Mesenchymal stem cell (in vitro differentiated cells and primary cell): Measurements from ENCODE around the gene LGALSL.

Experiments used
- DNase-seq: peaks from one replicate; pipeline ENCODE4 v3.0.0-alpha.2; 2013
- H2AFZ ChIP-seq: one replicate; pipeline ENCODE4 v1.6.1; 2013; ENCODE audit warnings: low read depth, mild to moderate bottlenecking, control low read depth, inconsistent platforms, low read length, moderate library complexity
- H2AK5ac ChIP-seq: 2 replicates; pipeline ENCODE4 v1.6.1; 2013; ENCODE audit warnings: low read length, moderate library complexity, mild to moderate bottlenecking, inconsistent platforms; ENCODE audit not compliant: severe bottlenecking
- H2BK120ac ChIP-seq: one replicate; pipeline ENCODE4 v1.6.1; 2013; ENCODE audit warnings: low read depth, mild to moderate bottlenecking, inconsistent platforms, low read length, moderate library complexity
- H2BK12ac ChIP-seq, 2 experiments: one replicate each; pipeline ENCODE4 v1.6.1; 2013; ENCODE audit warnings: inconsistent platforms in 2 of 2, low read length in 2 of 2, mild to moderate bottlenecking in 2 of 2, moderate library complexity in 2 of 2, control low read depth in 1 of 2
- H2BK15ac ChIP-seq: one replicate; pipeline ENCODE4 v1.6.1; 2013; ENCODE audit warnings: mild to moderate bottlenecking, low read depth, inconsistent platforms; ENCODE audit not compliant: poor library complexity, severe bottlenecking
- H2BK5ac ChIP-seq: 2 replicates; pipeline ENCODE4 v1.6.1; 2013; ENCODE audit warnings: low read depth, mild to moderate bottlenecking, low read length, control low read depth, inconsistent platforms; ENCODE audit not compliant: poor library complexity, severe bottlenecking
- H3K14ac ChIP-seq, 2 experiments: one replicate each; pipeline ENCODE4 v1.6.1; 2013; ENCODE audit warnings: inconsistent platforms in 2 of 2, low read length in 2 of 2, control low read depth in 1 of 2, mild to moderate bottlenecking in 1 of 2, moderate library complexity in 1 of 2
- H3K18ac ChIP-seq, 2 experiments: one replicate each; pipeline ENCODE4 v1.6.1; 2013; ENCODE audit warnings: inconsistent platforms in 2 of 2, low read length in 2 of 2, control low read depth in 1 of 2, low read depth in 1 of 2, mild to moderate bottlenecking in 1 of 2
- H3K23ac ChIP-seq, 2 experiments: one replicate each; pipeline ENCODE4 v1.6.1; 2013; ENCODE audit warnings: inconsistent platforms in 2 of 2, low read length in 2 of 2, mild to moderate bottlenecking in 2 of 2, moderate library complexity in 2 of 2, control low read depth in 1 of 2
- H3K27ac ChIP-seq: 2 replicates; pipeline ENCODE4 v1.5.1; 2013; ENCODE audit warnings: mild to moderate bottlenecking, moderate library complexity, low read length, control low read depth, inconsistent platforms; ENCODE audit not compliant: poor library complexity, severe bottlenecking
- H3K27me3 ChIP-seq, 2 experiments: 2 replicates each; pipeline versions ENCODE4 v1.6.1 to v1.7.0; 2013; ENCODE audit warnings: low read length in 2 of 2, mild to moderate bottlenecking in 2 of 2, moderate library complexity in 2 of 2, control low read depth in 1 of 2, inconsistent platforms in 1 of 2; ENCODE audit not compliant: control insufficient read depth in 1 of 2, insufficient read depth in 1 of 2
- H3K36me3 ChIP-seq, 2 experiments: 2 replicates each; pipeline versions ENCODE4 v1.6.1 to v1.7.0; 2013; ENCODE audit warnings: low read length in 2 of 2, control low read depth in 1 of 2, inconsistent platforms in 1 of 2, low read depth in 1 of 2, mild to moderate bottlenecking in 1 of 2; ENCODE audit not compliant: insufficient read depth in 2 of 2, control insufficient read depth in 1 of 2
- H3K4ac ChIP-seq, 2 experiments: one replicate each; pipeline ENCODE4 v1.6.1; 2013; ENCODE audit warnings: inconsistent platforms in 2 of 2, low read length in 2 of 2, mild to moderate bottlenecking in 2 of 2, moderate library complexity in 2 of 2, control low read depth in 1 of 2, low read depth in 1 of 2
- H3K4me1 ChIP-seq: 2 replicates; pipeline ENCODE4 v1.6.1; 2013; ENCODE audit warnings: low read depth, low read length, control low read depth; ENCODE audit not compliant: control insufficient read depth, insufficient read depth
- H3K4me2 ChIP-seq: 2 replicates; pipeline ENCODE4 v1.6.1; 2013; ENCODE audit warnings: low read length, mild to moderate bottlenecking, inconsistent platforms; ENCODE audit not compliant: poor library complexity, severe bottlenecking
- H3K4me3 ChIP-seq, 2 experiments: 2 replicates each; pipeline versions ENCODE4 v1.5.1 to v1.7.0; 2013; ENCODE audit warnings: low read length in 2 of 2, mild to moderate bottlenecking in 2 of 2, control low read depth in 1 of 2, low read depth in 1 of 2; ENCODE audit not compliant: insufficient read depth in 1 of 2
- H3K79me1 ChIP-seq: replicated peaks from 2 replicates; pipeline ENCODE4 v1.6.1; 2013; ENCODE audit warnings: mild to moderate bottlenecking, control low read depth, low read length, inconsistent platforms; ENCODE audit not compliant: poor library complexity, severe bottlenecking
- H3K9ac ChIP-seq: 2 replicates; pipeline ENCODE4 v1.7.0; 2013; ENCODE audit warnings: mild to moderate bottlenecking, low read length, moderate library complexity
- H3K9me3 ChIP-seq: 2 replicates; pipeline ENCODE4 v1.7.0; 2013; ENCODE audit warnings: mild to moderate bottlenecking, low read length; ENCODE audit not compliant: control insufficient read depth
- H4K8ac ChIP-seq: one replicate; pipeline ENCODE4 v1.6.1; 2013; ENCODE audit warnings: inconsistent platforms, mild to moderate bottlenecking, low read length, moderate library complexity
- H4K91ac ChIP-seq: one replicate; pipeline ENCODE4 v1.6.1; 2013; ENCODE audit warnings: mild to moderate bottlenecking, low read length, inconsistent platforms
- WGBS: methylation state at CpG from one replicate; pipeline ENCODE4 v1.1.7; 2013; ENCODE audit warnings: mixed read lengths; 5-methylcytosine and 5-hydroxymethylcytosine counted together

Gene LGALSL

DNA sequence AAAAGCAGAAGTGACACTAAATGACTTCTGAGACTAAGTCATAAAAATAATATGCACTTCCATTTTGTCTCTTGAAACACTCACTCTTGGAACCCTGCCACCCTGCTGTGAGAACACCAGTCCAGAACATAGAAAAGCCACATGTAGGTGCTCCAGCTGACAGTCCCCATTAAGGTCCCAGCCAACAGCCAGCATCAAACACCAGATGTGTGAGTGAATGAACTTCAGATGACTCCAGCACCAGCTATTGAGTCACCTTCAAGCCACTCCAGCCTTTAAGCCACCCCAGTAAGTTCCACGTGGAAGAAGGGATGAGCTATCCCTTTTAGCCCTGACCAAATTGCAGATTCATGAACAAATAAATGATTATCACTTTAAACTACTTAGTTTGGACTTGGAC, 31.5 kb upstream of the LGALSL start:
- no peak overlapping the region for H2AFZ ChIP-seq
- H3K14ac ChIP-seq = no peak overlapping the region
- H3K18ac ChIP-seq = no peak overlapping the region
- H3K4me3 ChIP-seq = no peak overlapping the region
- H3K36me3 ChIP-seq = no peaks in the 10 kb centered on the region
- H2BK12ac ChIP-seq = no peak overlapping the region
- H4K91ac ChIP-seq = no peak overlapping the region
- no peak overlapping the region for H3K23ac ChIP-seq
- H3K79me1 ChIP-seq = no peaks in the 10 kb centered on the region
- no peaks in the 10 kb centered on the region for H3K4me1 ChIP-seq
- H2BK15ac ChIP-seq = no peak overlapping the region
- no peak overlapping the region for H2AK5ac ChIP-seq
- no peak overlapping the region for H3K4me2 ChIP-seq
- H4K8ac ChIP-seq = no peak overlapping the region
- H3K27ac ChIP-seq = no peak overlapping the region
- WGBS = 83% methylated on average over 1 of the region's 1 CpG
- no peaks in the 10 kb centered on the region for H3K9me3 ChIP-seq
- H2BK120ac ChIP-seq = no peak overlapping the region
- no peak overlapping the region for H3K4ac ChIP-seq
- DNase-seq = no peak
- H3K9ac ChIP-seq = no peak overlapping the region
- no peaks in the 10 kb centered on the region for H3K27me3 ChIP-seq
- no peak overlapping the region for H2BK5ac ChIP-seq

DNA sequence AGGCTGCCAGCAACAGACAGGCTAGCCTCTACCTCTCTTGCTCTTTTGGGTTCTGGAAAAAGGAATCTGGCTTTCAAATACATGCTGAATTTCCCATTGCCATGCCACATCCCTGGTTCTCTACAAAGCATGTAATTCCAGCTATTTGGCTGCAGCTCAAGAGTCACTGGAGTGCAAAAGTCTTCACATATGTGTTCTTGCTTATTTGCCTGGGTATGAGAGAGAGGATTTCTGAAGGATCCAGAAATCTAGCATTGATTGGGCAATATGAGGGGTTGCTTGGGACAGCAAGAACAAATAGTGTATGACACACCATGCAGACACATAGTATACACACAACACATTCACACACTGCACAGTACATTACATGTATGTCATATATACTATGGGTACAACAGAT, 30.7 kb upstream of the LGALSL start:
- Histone ChIP-seq H4K8ac (no peak overlapping the region), H3K4ac (no peak overlapping the region), H3K27me3 (no peaks in the 10 kb centered on the region), H3K18ac (no peak overlapping the region), H4K91ac (no peak overlapping the region), H3K4me3 (no peak overlapping the region), H3K9ac (no peak overlapping the region), H3K36me3 (no peaks in the 10 kb centered on the region), H2BK12ac (no peak overlapping the region), H3K79me1 (no peaks in the 10 kb centered on the region), H3K23ac (no peak overlapping the region), H2BK120ac (no peak overlapping the region), H2AFZ (no peak overlapping the region), H3K14ac (no peak overlapping the region), H3K4me1 (no peaks in the 10 kb centered on the region), H3K27ac (no peak overlapping the region), H2BK5ac (no peak overlapping the region), H2AK5ac (no peak overlapping the region), H2BK15ac (no peak overlapping the region), H3K9me3 (no peaks in the 10 kb centered on the region), H3K4me2 (no peak overlapping the region)
- no peak for DNase-seq

DNA sequence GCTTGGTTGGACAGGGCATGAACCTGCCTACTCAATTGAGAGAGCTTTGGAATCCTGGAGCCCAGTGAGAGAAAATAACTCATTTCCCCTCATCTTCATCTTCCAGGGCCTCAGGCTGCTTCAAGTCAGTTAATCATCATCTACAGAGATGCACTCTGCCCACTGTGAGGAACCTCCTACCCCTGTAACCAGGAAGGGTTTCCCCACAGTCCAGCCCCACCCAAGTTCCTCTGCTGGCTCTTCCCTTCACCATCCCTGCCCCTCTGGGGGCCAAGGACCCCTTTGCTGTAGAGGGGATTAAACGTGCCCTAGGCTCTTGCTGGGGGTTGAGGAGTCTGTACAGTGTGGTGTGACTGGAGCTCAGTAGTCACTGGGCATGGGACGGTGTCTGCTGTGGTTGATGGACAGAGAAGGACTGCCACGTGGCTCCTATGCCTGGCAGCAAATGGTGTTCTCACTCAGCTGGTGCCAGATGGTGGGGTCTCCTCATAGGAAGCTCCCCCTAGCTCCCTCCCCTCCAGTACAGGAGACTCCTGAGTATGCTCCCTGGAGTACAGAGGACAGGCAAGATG, 29.5 kb upstream of the LGALSL start:
- DNase-seq = no peak
- Histone ChIP-seq H3K27me3 (no peaks in the 10 kb centered on the region), H3K14ac (no peak overlapping the region), H2AK5ac (no peak overlapping the region), H3K4ac (no peak overlapping the region), H2BK5ac (no peak overlapping the region), H2BK12ac (no peak overlapping the region), H3K23ac (no peak overlapping the region), H4K8ac (no peak overlapping the region), H3K9ac (no peak overlapping the region), H2AFZ (no peak overlapping the region), H3K4me2 (no peak overlapping the region), H3K18ac (no peak overlapping the region), H2BK15ac (no peak overlapping the region), H3K27ac (no peak overlapping the region), H3K79me1 (no peaks in the 10 kb centered on the region), H3K9me3 (no peaks in the 10 kb centered on the region), H4K91ac (no peak overlapping the region), H3K4me3 (no peak overlapping the region), H2BK120ac (no peak overlapping the region), H3K36me3 (no peaks in the 10 kb centered on the region), H3K4me1 (no peaks in the 10 kb centered on the region)
- WGBS = 74% methylated on average over 3 of the region's 3 CpGs

DNA sequence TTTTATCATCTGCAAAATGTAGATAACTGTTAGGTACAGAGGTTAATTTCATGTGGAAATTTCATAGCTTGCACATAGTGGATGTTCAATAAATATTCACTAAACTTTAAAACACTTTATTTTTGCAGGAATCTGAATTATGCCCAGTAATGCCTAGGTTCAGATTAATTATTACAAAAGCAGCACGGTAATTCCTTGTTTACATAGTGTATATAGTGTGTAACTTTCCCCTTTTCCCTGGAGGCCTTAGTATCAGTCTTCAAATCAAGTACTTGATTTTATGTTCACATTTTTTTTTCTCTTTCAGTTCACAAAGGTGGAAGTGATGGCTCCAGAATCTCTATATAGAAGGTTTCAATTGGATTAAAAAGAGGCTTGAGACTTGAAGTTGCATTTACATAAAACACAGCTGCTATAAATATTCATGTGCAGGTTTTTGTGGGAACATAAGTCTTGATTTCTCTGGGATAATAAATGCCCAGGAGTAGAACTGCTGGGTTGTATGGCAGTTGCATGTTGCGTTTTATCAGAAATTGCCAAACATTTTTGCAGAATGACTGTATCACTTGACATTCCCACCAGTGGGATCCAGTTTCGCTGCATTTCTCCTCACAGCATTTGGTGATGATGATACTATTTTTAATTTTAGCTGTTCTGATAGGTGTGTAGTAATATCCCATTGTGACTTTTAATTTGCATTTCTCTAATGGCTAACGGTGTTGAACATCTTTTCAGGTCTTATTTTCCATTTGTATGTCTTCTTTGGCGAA, 27.6 kb upstream of the LGALSL start:
- H3K9me3 ChIP-seq = no peaks in the 10 kb centered on the region
- DNase-seq = peak; percentile 61
- no peaks in the 10 kb centered on the region for H3K79me1 ChIP-seq
- H2AK5ac ChIP-seq = no peak overlapping the region
- WGBS = 53% methylated on average over 2 of the region's 5 CpGs
- H2BK5ac ChIP-seq = no peak overlapping the region
- no peak overlapping the region for H3K18ac ChIP-seq
- H3K4me2 ChIP-seq = no peak overlapping the region
- no peak overlapping the region for H2BK15ac ChIP-seq
- no peak overlapping the region for H3K4ac ChIP-seq
- no peak overlapping the region for H2AFZ ChIP-seq
- H3K9ac ChIP-seq = no peak overlapping the region
- H3K14ac ChIP-seq = no peak overlapping the region
- no peaks in the 10 kb centered on the region for H3K4me1 ChIP-seq
- no peaks in the 10 kb centered on the region for H3K36me3 ChIP-seq
- H3K27me3 ChIP-seq = no peaks in the 10 kb centered on the region
- H4K8ac ChIP-seq = no peak overlapping the region
- H2BK12ac ChIP-seq = no peak overlapping the region
- H3K23ac ChIP-seq = no peak overlapping the region
- H3K4me3 ChIP-seq = no peak overlapping the region
- H3K27ac ChIP-seq = no peak overlapping the region
- H4K91ac ChIP-seq = no peak overlapping the region
- no peak overlapping the region for H2BK120ac ChIP-seq
